H1 (cell line): ENCODE results near the gene CEP83. TPM values are rescaled to one million over a fixed set of nuclear protein-coding genes. Genes with fewer than 3 reads are reported as not detected.

Experiments used
- BRCA1 ChIP-seq: IDR thresholded peaks from 2 replicates; pipeline ENCODE4 v1.6.1; 2012; ENCODE audit warnings: low read depth, low read length, improper control_type of control experiment
- CHD2 ChIP-seq: IDR thresholded peaks from 2 replicates; pipeline ENCODE4 v1.6.1; 2012; ENCODE audit warnings: low read length, improper control_type of control experiment
- CHD7 ChIP-seq: fragments of 300-600 bp; sonication (generic); IDR thresholded peaks from 2 replicates; pipeline ENCODE4 v1.7.1; 2012; ENCODE audit warnings: low read length, moderate library complexity, mild to moderate bottlenecking, inconsistent platforms; ENCODE audit not compliant: insufficient replicate concordance
- EZH2 ChIP-seq: fragments of 200-600 bp; sonication (generic); IDR thresholded peaks from 2 replicates; pipeline ENCODE4 v1.7.1; 2012; ENCODE audit warnings: low read depth, mild to moderate bottlenecking, moderate library complexity, low read length, inconsistent platforms; ENCODE audit not compliant: severe bottlenecking
- GTF2F1 ChIP-seq: IDR thresholded peaks from 2 replicates; pipeline ENCODE4 v1.6.1; 2012; ENCODE audit warnings: low read depth, low read length, improper control_type of control experiment, borderline replicate concordance
- HDAC6 ChIP-seq: IDR thresholded peaks from one replicate; pipeline ENCODE4 v1.7.1; 2012; ENCODE audit warnings: low read depth, mild to moderate bottlenecking, inconsistent platforms, low read length, moderate library complexity
- JUND ChIP-seq: IDR thresholded peaks from 2 replicates; pipeline ENCODE4 v1.6.1; 2011; ENCODE audit warnings: mild to moderate bottlenecking, improper control_type of control experiment, low read length
- POLR2AphosphoS5 ChIP-seq: IDR thresholded peaks from 2 replicates; pipeline ENCODE4 v1.6.1; 2011; ENCODE audit warnings: low read depth, low read length
- RXRA ChIP-seq: IDR thresholded peaks from 2 replicates; pipeline ENCODE4 v1.6.1; 2011; ENCODE audit warnings: low read depth, mild to moderate bottlenecking, low read length, moderate library complexity; ENCODE audit not compliant: insufficient read depth
- TBP ChIP-seq: IDR thresholded peaks from 2 replicates; pipeline ENCODE4 v1.6.1; 2011; ENCODE audit warnings: low read depth, low read length, improper control_type of control experiment
- polyA plus RNA-seq, 7 experiments: library from polyadenylated mRNA; depleted of rRNA in 3 of 7; stranded (reverse) in 5 of 7; unstranded in 2 of 7; fragments of >200 nt in 5 of 7; fragments of 200-250 nt in 2 of 7; gene quantifications; 1 replicate in 5 of 7; 2 replicates in 1 of 7; 4 replicates in 1 of 7; pipeline versions ENCODE4 v1.2.1 to v1.2.3, GENCODE V29; 2011 to 2013; ENCODE audit warnings: missing spikeins in 2 of 7, mixed read lengths in 2 of 7
- total RNA-seq: library from RNA; stranded (reverse); fragmentation: NEBNext Ultra II Directional; extraction: Animal tissue kit (Norgen Biotek cat#: 25700); gene quantifications from 2 replicates; pipeline ENCODE4 v1.2.1, GENCODE V29; 2021

Gene CEP83
- total and polyA plus RNA-seq, 2 of the 8 experiments (the other 6 are each of a cell fraction or from before 2014, with no cell fraction given) = 6.0 to 25.8 TPM

GRCh38 chr12:94304012-94304411 is 155.7 kb downstream of the CEP83 start (continued):
- TF ChIP-seq CHD7 (no peak), CHD2 (no peak), RXRA (no peak), JUND (no peak), GTF2F1 (no peak), BRCA1 (no peak), POLR2AphosphoS5 (no peak), EZH2 (no peak), TBP (no peak), HDAC6 (no peak)
